ENCODE data around the gene WIPF2. TPM values are rescaled to one million over a fixed set of nuclear protein-coding genes. Genes with fewer than 3 reads are reported as not detected.

WIPF2 gene
- total RNA-seq, 2 experiments from 2014 or later: 17.3 to 21.3 TPM

- Histone ChIP-seq H3K27me3 (ENCODE audit: control insufficient read depth in 1 of 2, insufficient read depth in 2 of 2, low read length in 2 of 2) (no peaks in the 10 kb centered on the region), H3K9me3 (ENCODE audit: control insufficient read depth in 1 of 2, insufficient read depth in 1 of 2, low read length in 2 of 2) (no peaks in the 10 kb centered on the region), H3K4me1 (ENCODE audit: insufficient read depth, low read length) (peaks cover 25% of the 10 kb centered on the region), H3K36me3 (ENCODE audit: insufficient read depth, low read length) (peaks cover 2% of the 10 kb centered on the region), H3K4me3 (ENCODE audit: low read length) (peak overlapping the region; percentile 58), H3K27ac (ENCODE audit: low read depth in 1 of 2, low read length in 2 of 2) (peak overlapping the region; percentile 86 to 97)
- ATAC-seq (ENCODE audit: poor library complexity) (no peak), DNase-seq (peak in 2 of 14 experiments; percentile 30 to 45)
- intact Hi-C loops (cut with DNase I, micrococcal nuclease): loop anchor here in 1 of 2 experiments (1.0 kb wide), 1 partner anchor 16 kb away; no protein-coding TSS in a partner anchor
- Mint-ChIP-seq H3K27ac (peak overlapping the region; percentile 88), H3K36me3 (ENCODE audit: low read depth) (peaks cover 6% of the 10 kb centered on the region), H3K4me1 (ENCODE audit: low read depth) (peaks cover 28% of the 10 kb centered on the region), H3K4me3 (peak overlapping the region; percentile 94), H3K9me3 (no peaks in the 10 kb centered on the region), H3K27me3 (no peaks in the 10 kb centered on the region)
- no peak for TF ChIP-seq CTCF (IDR thresholded peaks at IDR 0.05)
- CTCF ChIA-PET: interaction anchor here (0.6 to 3.0 kb wide), 12 partner anchors 16 to 238 kb away, joined by 3 to 12 read pairs (median 4); partner anchors contain the start of gene PSMD3
- POLR2A ChIA-PET: interaction anchor here (0.6 to 2.0 kb wide), 24 partner anchors 9 to 757 kb away, joined by 3 to 17 read pairs (median 4); partner anchors contain the start of genes CASC3, CDC6, CDK12 and MED24
Observed at GRCh38 chr17:40218006-40218739, 931 bp upstream of the WIPF2 start.

- ATAC-seq (ENCODE audit: poor library complexity) (peak; percentile 17), DNase-seq (peak in 6 of 14 experiments; percentile 2 to 57 (median 12))
- peak overlapping the region; percentile 94 for H3K4me3 Mint-ChIP-seq
- peak overlapping the region; percentile 88 for H3K27ac Mint-ChIP-seq
- Histone ChIP-seq H3K36me3 (ENCODE audit: insufficient read depth, low read length) (peaks cover 2% of the 10 kb centered on the region), H3K4me1 (ENCODE audit: insufficient read depth, low read length) (peaks cover 25% of the 10 kb centered on the region), H3K27me3 (ENCODE audit: control insufficient read depth in 1 of 2, insufficient read depth in 2 of 2, low read length in 2 of 2) (no peaks in the 10 kb centered on the region), H3K4me3 (ENCODE audit: low read length) (peak overlapping the region; percentile 58), H3K9me3 (ENCODE audit: control insufficient read depth in 1 of 2, insufficient read depth in 1 of 2, low read length in 2 of 2) (no peaks in the 10 kb centered on the region), H3K27ac (ENCODE audit: low read depth in 1 of 2, low read length in 2 of 2) (peak overlapping the region; percentile 86 to 97)
- no peaks in the 10 kb centered on the region for H3K9me3 Mint-ChIP-seq
- ChIA-PET POLR2A (interaction anchor here (0.8 to 2.0 kb wide), 16 partner anchors 10 to 194 kb away, joined by 3 to 17 read pairs (median 4); partner anchors contain the start of genes CASC3, CDC6 and MED24), CTCF (interaction anchor here (1.2 to 2.1 kb wide), 6 partner anchors 28 to 240 kb away, joined by 3 to 12 read pairs (median 5); partner anchors contain the start of gene PSMD3)
- no peaks in the 10 kb centered on the region for H3K27me3 Mint-ChIP-seq
- no peak for TF ChIP-seq CTCF (IDR thresholded peaks at IDR 0.05)
- intact Hi-C loops (cut with DNase I, micrococcal nuclease): loop anchor here in 1 of 2 experiments (1.0 kb wide), 1 partner anchor 68 kb away; the partner anchor contains the start of gene CDC6
- peaks cover 39% of the 10 kb centered on the region for H3K4me1 Mint-ChIP-seq (ENCODE audit: low read depth)
- H3K36me3 Mint-ChIP-seq (ENCODE audit: low read depth): peaks cover 13% of the 10 kb centered on the region
Observed at GRCh38 chr17:40219594-40220338, 662 bp downstream of the WIPF2 start.
